T-helper 1 cell treated with Interleukin-12 subunit alpha and Interleukin-12 subunit beta and Interleukin-4 antibody, amounts not matched to agents 30 ng/mL and 1 ng/mL, for 36 hours (primary cell): Measurements from ENCODE around the gene SSX4B. TPM values are rescaled to one million over a fixed set of nuclear protein-coding genes. Genes with fewer than 3 reads are reported as not detected.

ENCODE experiments used
- total RNA-seq: library from RNA; stranded (reverse); gene quantifications from 2 replicates; pipeline ENCODE4 v1.2.3, GENCODE V29; 2022

SSX4B gene
- total RNA-seq, 1 donor from 2014 or later: not detected

Other genes with a start within 250 kb of the SSX4B start
- not detected in 2 replicates for gene SSX5, start 215.2 kb downstream of the SSX4B start, total RNA-seq
- gene SSX1, start 156.6 kb downstream of the SSX4B start, total RNA-seq: not detected in 2 replicates
- gene SSX3, start 55.3 kb downstream of the SSX4B start, total RNA-seq: not detected in 2 replicates
- gene SSX4, start 28.4 kb downstream of the SSX4B start, total RNA-seq: not detected in 2 replicates
- gene SLC38A5, start 58.3 kb upstream of the SSX4B start, total RNA-seq: 73.9 and 93.1 TPM in 2 replicates
- 66.3 and 70.4 TPM in 2 replicates for gene FTSJ1, start 64.2 kb upstream of the SSX4B start, total RNA-seq
- 19.1 and 21.3 TPM in 2 replicates for gene PORCN, start 97.0 kb upstream of the SSX4B start, total RNA-seq
- gene EBP, start 109.8 kb upstream of the SSX4B start, total RNA-seq: 226 and 227 TPM in 2 replicates
- gene TBC1D25, start 127.8 kb upstream of the SSX4B start, total RNA-seq: 20.1 and 22.4 TPM in 2 replicates
- 343 and 349 TPM in 2 replicates for gene RBM3, start 162.5 kb upstream of the SSX4B start, total RNA-seq
- 50.0 and 55.0 TPM in 2 replicates for gene WDR13, start 185.5 kb upstream of the SSX4B start, total RNA-seq